ENCODE data around the gene DMRT3. TPM values are rescaled to one million over a fixed set of nuclear protein-coding genes. Genes with fewer than 3 reads are reported as not detected.

Gene DMRT3
- total and polyA plus RNA-seq, 4 donors, result not detected

DNA sequence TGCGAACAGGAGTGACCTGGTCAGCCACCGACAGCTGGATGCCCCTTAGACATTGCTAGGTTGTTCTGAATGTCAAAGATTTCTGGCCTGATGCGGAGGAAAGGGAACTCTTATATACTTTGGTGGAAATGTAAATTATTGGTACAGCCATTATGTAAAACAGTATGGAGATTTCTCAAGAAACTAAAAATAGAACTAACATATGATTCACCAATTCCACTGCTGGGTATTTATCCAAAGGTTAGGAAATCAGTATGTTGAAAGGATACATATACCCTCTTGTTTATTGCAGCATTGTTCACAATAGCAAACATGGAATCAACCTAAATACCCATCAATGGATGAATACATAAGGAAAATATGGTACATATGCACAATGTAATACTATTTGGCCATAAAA is 31.8 kb downstream of the DMRT3 start:
- Histone ChIP-seq H3K27me3 (ENCODE audit: control insufficient read depth in 4 of 4, insufficient read depth in 4 of 4, low read length in 3 of 4) (no peaks in the 10 kb centered on the region), H3K4me1 (ENCODE audit: control insufficient read depth in 4 of 4, insufficient read depth in 4 of 4, low read length in 3 of 4) (no peaks in the 10 kb centered on the region), H3K36me3 (ENCODE audit: control insufficient read depth in 4 of 4, insufficient read depth in 3 of 4, low read depth in 1 of 4, low read length in 3 of 4) (no peaks in the 10 kb centered on the region), H3K27ac (ENCODE audit: low read depth in 1 of 2, low read length in 2 of 2) (no peak overlapping the region), H3K9ac (ENCODE audit: low read depth in 1 of 2, low read length in 2 of 2) (no peak overlapping the region), H3K9me3 (ENCODE audit: control insufficient read depth in 4 of 4, low read length in 3 of 4) (no peaks in the 10 kb centered on the region), H3K4me3 (ENCODE audit: low read depth in 1 of 3, low read length in 3 of 3) (no peak overlapping the region)
- WGBS, result 90% methylated on average over 3 of the region's 3 CpGs
- no peak for DNase-seq (ENCODE audit: low spot score)
- TF ChIP-seq, protein P1, sequence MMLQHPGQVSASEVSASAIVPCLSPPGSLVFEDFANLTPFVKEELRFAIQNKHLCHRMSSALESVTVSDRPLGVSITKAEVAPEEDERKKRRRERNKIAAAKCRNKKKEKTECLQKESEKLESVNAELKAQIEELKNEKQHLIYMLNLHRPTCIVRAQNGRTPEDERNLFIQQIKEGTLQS (IDR thresholded peaks at IDR 0.05), result no peak
- no peak for TF ChIP-seq RXRA (IDR thresholded peaks at IDR 0.05)
- TF ChIP-seq FOXA1 (IDR thresholded peaks at IDR 0.05), result no peak
- TF ChIP-seq, protein P2, sequence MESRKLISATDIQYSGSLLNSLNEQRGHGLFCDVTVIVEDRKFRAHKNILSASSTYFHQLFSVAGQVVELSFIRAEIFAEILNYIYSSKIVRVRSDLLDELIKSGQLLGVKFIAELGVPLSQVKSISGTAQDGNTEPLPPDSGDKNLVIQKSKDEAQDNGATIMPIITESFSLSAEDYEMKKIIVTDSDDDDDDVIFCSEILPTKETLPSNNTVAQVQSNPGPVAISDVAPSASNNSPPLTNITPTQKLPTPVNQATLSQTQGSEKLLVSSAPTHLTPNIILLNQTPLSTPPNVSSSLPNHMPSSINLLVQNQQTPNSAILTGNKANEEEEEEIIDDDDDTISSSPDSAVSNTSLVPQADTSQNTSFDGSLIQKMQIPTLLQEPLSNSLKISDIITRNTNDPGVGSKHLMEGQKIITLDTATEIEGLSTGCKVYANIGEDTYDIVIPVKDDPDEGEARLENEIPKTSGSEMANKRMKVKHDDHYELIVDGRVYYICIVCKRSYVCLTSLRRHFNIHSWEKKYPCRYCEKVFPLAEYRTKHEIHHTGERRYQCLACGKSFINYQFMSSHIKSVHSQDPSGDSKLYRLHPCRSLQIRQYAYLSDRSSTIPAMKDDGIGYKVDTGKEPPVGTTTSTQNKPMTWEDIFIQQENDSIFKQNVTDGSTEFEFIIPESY (IDR thresholded peaks at IDR 0.05), result no peak
- TF ChIP-seq GABPA (IDR thresholded peaks at IDR 0.05 in 1 of 2, conservative IDR thresholded peaks at IDR 0.05 in 1 of 2), result no peak

DNA sequence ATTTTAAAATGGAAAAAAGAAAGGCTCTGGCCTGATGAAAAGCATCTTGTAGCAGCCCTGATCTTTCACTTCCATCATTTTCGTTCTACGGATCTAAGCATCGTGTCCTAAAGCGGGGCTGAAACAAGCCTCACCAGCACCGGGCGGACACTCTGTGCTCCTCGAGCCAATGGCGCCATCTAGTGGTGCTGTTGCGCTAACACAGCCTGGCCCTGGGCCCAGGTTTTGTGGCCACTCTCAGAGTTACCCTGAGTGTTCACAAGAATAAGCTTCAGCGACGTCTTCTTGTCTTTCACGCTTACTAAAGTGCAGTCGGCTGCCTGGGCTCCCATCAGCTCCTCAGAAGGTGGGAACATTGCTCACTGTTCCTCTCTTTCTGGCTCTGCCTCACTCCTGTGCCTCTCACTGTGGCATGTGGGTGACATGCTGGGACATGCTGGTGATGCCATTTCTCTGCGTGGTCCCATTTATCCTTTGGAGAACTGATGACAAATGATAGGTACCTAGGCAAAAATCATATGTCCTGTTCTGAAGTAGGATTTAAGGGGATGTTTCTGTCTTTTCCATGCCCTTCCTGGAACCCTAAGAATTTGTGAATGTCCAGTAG is 32.7 kb downstream of the DMRT3 start:
- H3K36me3 ChIP-seq (ENCODE audit: control insufficient read depth in 4 of 4, insufficient read depth in 3 of 4, low read depth in 1 of 4, low read length in 3 of 4), result no peaks in the 10 kb centered on the region
- H3K4me1 ChIP-seq (ENCODE audit: control insufficient read depth in 4 of 4, insufficient read depth in 4 of 4, low read length in 3 of 4), result no peaks in the 10 kb centered on the region
- H3K4me3 ChIP-seq (ENCODE audit: low read depth in 1 of 3, low read length in 3 of 3), result no peak overlapping the region
- TF ChIP-seq, protein P3, sequence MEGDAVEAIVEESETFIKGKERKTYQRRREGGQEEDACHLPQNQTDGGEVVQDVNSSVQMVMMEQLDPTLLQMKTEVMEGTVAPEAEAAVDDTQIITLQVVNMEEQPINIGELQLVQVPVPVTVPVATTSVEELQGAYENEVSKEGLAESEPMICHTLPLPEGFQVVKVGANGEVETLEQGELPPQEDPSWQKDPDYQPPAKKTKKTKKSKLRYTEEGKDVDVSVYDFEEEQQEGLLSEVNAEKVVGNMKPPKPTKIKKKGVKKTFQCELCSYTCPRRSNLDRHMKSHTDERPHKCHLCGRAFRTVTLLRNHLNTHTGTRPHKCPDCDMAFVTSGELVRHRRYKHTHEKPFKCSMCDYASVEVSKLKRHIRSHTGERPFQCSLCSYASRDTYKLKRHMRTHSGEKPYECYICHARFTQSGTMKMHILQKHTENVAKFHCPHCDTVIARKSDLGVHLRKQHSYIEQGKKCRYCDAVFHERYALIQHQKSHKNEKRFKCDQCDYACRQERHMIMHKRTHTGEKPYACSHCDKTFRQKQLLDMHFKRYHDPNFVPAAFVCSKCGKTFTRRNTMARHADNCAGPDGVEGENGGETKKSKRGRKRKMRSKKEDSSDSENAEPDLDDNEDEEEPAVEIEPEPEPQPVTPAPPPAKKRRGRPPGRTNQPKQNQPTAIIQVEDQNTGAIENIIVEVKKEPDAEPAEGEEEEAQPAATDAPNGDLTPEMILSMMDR (IDR thresholded peaks at IDR 0.05; ENCODE audit: low read depth, low read length, missing input control), result peak; percentile 98
- no peak for TF ChIP-seq SP1 (IDR thresholded peaks at IDR 0.05)
- TF ChIP-seq JUND (IDR thresholded peaks at IDR 0.05), result no peak
- peak; percentile 94 to 98 for TF ChIP-seq RAD21 (IDR thresholded peaks at IDR 0.05)
- H3K9ac ChIP-seq (ENCODE audit: low read depth in 1 of 2, low read length in 2 of 2), result no peak overlapping the region
- peak; percentile 82 for DNase-seq (ENCODE audit: low spot score)
- no peaks in the 10 kb centered on the region for H3K27me3 ChIP-seq (ENCODE audit: control insufficient read depth in 4 of 4, insufficient read depth in 4 of 4, low read length in 3 of 4)
- H3K27ac ChIP-seq (ENCODE audit: low read depth in 1 of 2, low read length in 2 of 2), result no peak overlapping the region
- no peaks in the 10 kb centered on the region for H3K9me3 ChIP-seq (ENCODE audit: control insufficient read depth in 4 of 4, low read length in 3 of 4)
- WGBS, result 7% methylated on average over 14 of the region's 14 CpGs

DNA sequence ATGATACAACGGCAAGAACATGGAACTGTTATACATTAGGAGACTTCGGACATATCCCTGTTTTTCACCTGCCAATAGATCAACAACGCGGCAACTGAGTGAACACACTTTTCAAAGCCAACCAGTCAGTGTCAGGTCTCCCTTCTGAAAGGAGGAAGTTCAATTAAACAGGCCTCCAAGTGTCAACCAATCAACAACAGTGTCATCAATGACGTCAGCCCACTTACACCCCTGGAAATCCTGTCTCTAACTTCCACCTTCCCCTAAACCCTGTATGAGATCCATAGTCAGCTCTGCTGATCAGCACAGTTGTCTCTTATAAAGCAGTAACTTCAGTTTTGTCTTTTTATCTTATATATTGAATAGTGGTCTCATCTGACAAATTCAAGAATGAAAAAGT is 36.6 kb downstream of the DMRT3 start:
- Histone ChIP-seq H3K4me1 (ENCODE audit: control insufficient read depth in 4 of 4, insufficient read depth in 4 of 4, low read length in 3 of 4) (no peaks in the 10 kb centered on the region), H3K27ac (ENCODE audit: low read depth in 1 of 2, low read length in 2 of 2) (no peak overlapping the region), H3K36me3 (ENCODE audit: control insufficient read depth in 4 of 4, insufficient read depth in 3 of 4, low read depth in 1 of 4, low read length in 3 of 4) (no peaks in the 10 kb centered on the region), H3K9me3 (ENCODE audit: control insufficient read depth in 4 of 4, low read length in 3 of 4) (no peaks in the 10 kb centered on the region), H3K4me3 (ENCODE audit: low read depth in 1 of 3, low read length in 3 of 3) (no peak overlapping the region), H3K27me3 (ENCODE audit: control insufficient read depth in 4 of 4, insufficient read depth in 4 of 4, low read length in 3 of 4) (no peaks in the 10 kb centered on the region), H3K9ac (ENCODE audit: low read depth in 1 of 2, low read length in 2 of 2) (no peak overlapping the region)
- WGBS, result 72% methylated on average over 5 of the region's 5 CpGs
- TF ChIP-seq HNF4A (conservative IDR thresholded peaks at IDR 0.05) (no peak), NR2F2 (IDR thresholded peaks at IDR 0.05) (no peak), RXRA (IDR thresholded peaks at IDR 0.05) (no peak), JUND (IDR thresholded peaks at IDR 0.05) (no peak), GABPA (IDR thresholded peaks at IDR 0.05 in 1 of 2, conservative IDR thresholded peaks at IDR 0.05 in 1 of 2) (no peak), FOXA2 (IDR thresholded peaks at IDR 0.05) (no peak), HNF4G (IDR thresholded peaks at IDR 0.05) (no peak)
- DNase-seq (ENCODE audit: low spot score), result no peak
